ENCODE results near the gene ADAMTSL4.

The ADAMTSL4 gene

DNA sequence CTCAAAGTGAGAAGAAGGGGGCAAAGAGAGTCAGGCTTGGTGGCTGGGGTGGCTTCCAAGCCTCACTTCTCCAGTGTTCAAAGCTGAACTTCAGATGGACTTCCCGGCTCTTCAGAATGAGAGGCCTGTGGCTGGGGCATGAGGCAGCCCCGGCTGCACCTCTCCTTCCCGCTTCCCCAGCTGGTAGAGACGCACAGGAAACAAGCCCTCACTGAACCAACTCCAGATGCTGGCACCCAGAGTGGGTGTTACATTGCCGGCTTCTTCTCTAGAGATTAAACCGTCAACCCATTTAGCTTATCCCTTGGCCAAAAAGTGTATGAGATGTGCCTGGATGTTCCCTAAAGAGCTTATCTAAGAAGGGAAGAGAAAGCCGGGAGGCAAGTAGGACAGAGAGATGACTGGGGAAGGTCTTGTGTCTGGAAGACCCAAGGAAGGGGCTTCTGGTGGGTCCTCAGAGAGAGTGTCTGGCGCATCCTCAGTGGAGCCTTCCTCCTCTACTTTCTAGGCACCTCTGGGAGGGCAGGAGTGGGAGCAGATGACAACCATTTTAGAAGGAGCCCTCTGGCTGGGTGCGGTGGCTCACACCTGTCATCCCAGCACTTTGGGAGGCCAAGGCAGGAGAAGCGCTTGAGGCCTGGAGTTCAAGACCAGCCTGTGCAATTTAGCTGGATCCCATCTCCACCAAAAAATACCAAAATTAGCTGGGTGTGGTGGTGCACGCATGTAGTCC is 2.0 kb downstream of the ADAMTSL4 start:
- no peak for DNase-seq
- Histone ChIP-seq H3K27ac (no peak overlapping the region), H3K36me3 (no peaks in the 10 kb centered on the region), H3K4me3 (ENCODE audit: low read depth, low read length) (no peak overlapping the region), H3K9me3 (ENCODE audit: severe bottlenecking) (no peaks in the 10 kb centered on the region), H3K27me3 (ENCODE audit: insufficient read depth, low read depth, severe bottlenecking) (no peaks in the 10 kb centered on the region)
- TF ChIP-seq, protein P1, sequence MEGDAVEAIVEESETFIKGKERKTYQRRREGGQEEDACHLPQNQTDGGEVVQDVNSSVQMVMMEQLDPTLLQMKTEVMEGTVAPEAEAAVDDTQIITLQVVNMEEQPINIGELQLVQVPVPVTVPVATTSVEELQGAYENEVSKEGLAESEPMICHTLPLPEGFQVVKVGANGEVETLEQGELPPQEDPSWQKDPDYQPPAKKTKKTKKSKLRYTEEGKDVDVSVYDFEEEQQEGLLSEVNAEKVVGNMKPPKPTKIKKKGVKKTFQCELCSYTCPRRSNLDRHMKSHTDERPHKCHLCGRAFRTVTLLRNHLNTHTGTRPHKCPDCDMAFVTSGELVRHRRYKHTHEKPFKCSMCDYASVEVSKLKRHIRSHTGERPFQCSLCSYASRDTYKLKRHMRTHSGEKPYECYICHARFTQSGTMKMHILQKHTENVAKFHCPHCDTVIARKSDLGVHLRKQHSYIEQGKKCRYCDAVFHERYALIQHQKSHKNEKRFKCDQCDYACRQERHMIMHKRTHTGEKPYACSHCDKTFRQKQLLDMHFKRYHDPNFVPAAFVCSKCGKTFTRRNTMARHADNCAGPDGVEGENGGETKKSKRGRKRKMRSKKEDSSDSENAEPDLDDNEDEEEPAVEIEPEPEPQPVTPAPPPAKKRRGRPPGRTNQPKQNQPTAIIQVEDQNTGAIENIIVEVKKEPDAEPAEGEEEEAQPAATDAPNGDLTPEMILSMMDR (IDR thresholded peaks at IDR 0.05; ENCODE audit: low read depth, low read length), result no peak

- H3K4me3 ChIP-seq (ENCODE audit: low read depth, low read length), result no peak overlapping the region
- no peaks in the 10 kb centered on the region for H3K9me3 ChIP-seq (ENCODE audit: severe bottlenecking)
These were observed 2.5 kb downstream of the ADAMTSL4 start for GRCh38 chr1:150551784-150552127.

GRCh38 chr1:150552128-150552910 is 3.1 kb downstream of the ADAMTSL4 start:
- DNase-seq, result no peak
- Histone ChIP-seq H3K9me3 (ENCODE audit: severe bottlenecking) (no peaks in the 10 kb centered on the region), H3K27ac (no peak overlapping the region), H3K36me3 (no peaks in the 10 kb centered on the region), H3K27me3 (ENCODE audit: insufficient read depth, low read depth, severe bottlenecking) (no peaks in the 10 kb centered on the region), H3K4me3 (ENCODE audit: low read depth, low read length) (no peak overlapping the region)
- TF ChIP-seq, protein P1 (IDR thresholded peaks at IDR 0.05; ENCODE audit: low read depth, low read length), result no peak

More at GRCh38 chr1:150551784-150552127, 2.5 kb downstream of the ADAMTSL4 start:
- DNase-seq, result no peak
- Histone ChIP-seq H3K27ac (no peak overlapping the region), H3K36me3 (no peaks in the 10 kb centered on the region), H3K27me3 (ENCODE audit: insufficient read depth, low read depth, severe bottlenecking) (no peaks in the 10 kb centered on the region)
- TF ChIP-seq, protein P1 (IDR thresholded peaks at IDR 0.05; ENCODE audit: low read depth, low read length), result no peak

GRCh38 chr1:150552911-150553289 is 3.7 kb downstream of the ADAMTSL4 start:
- TF ChIP-seq, protein P1 (IDR thresholded peaks at IDR 0.05; ENCODE audit: low read depth, low read length), result no peak
- no peak for DNase-seq
- H3K27ac ChIP-seq, result no peak overlapping the region
- H3K27me3 ChIP-seq (ENCODE audit: insufficient read depth, low read depth, severe bottlenecking), result no peaks in the 10 kb centered on the region
- H3K9me3 ChIP-seq (ENCODE audit: severe bottlenecking), result no peaks in the 10 kb centered on the region
- no peak overlapping the region for H3K4me3 ChIP-seq (ENCODE audit: low read depth, low read length)
- no peaks in the 10 kb centered on the region for H3K36me3 ChIP-seq

DNA sequence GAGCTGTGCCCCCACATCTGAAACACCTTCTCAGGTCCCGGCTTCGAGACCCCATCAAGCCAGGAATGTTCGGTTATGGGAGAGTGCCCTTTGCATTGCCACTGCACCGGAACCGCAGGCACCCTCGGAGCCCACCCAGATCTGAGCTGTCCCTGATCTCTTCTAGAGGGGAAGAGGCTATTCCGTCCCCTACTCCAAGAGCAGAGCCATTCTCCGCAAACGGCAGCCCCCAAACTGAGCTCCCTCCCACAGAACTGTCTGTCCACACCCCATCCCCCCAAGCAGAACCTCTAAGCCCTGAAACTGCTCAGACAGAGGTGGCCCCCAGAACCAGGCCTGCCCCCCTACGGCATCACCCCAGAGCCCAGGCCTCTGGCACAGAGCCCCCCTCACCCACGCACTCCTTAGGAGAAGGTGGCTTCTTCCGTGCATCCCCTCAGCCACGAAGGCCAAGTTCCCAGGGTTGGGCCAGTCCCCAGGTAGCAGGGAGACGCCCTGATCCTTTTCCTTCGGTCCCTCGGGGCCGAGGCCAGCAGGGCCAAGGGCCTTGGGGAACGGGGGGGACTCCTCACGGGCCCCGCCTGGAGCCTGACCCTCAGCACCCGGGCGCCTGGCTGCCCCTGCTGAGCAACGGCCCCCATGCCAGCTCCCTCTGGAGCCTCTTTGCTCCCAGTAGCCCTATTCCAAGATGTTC is 4.3 kb downstream of the ADAMTSL4 start:
- H3K27me3 ChIP-seq (ENCODE audit: insufficient read depth, low read depth, severe bottlenecking), result no peaks in the 10 kb centered on the region
- no peaks in the 10 kb centered on the region for H3K36me3 ChIP-seq
- TF ChIP-seq, protein P1 (IDR thresholded peaks at IDR 0.05; ENCODE audit: low read depth, low read length), result no peak
- no peak for DNase-seq
- H3K27ac ChIP-seq, result no peak overlapping the region
- no peak overlapping the region for H3K4me3 ChIP-seq (ENCODE audit: low read depth, low read length)
- H3K9me3 ChIP-seq (ENCODE audit: severe bottlenecking), result no peaks in the 10 kb centered on the region
